CD4-positive, alpha-beta T cell treated with Interleukin-2 at 100 ng/mL for 4 hours (primary cell): ENCODE measurements around the gene AFF1.
A peak's percentile ranks its signal among the peaks of the same experiment; 100 is the strongest.
"Not testable (repeated sequence)": the region's sequence is repeated elsewhere in the genome, so short reads cannot be mapped to it uniquely, and the experiment has no call there.

ENCODE experiments used
- DNase-seq: peaks from one replicate; pipeline ENCODE4 v3.0.0-alpha.2; 2020; ENCODE audit warnings: low spot score

The AFF1 gene

GRCh38 chr4:87055311-87055710 is 120.5 kb downstream of the AFF1 start:
- DNase-seq = no peak

GRCh38 chr4:87056881-87057280 is 122.1 kb downstream of the AFF1 start:
- DNase-seq = no peak

- DNase-seq = no peak
Observed at GRCh38 chr4:87057835-87058355, 123.1 kb downstream of the AFF1 start.

- DNase-seq = peak; percentile 66
Observed at GRCh38 chr4:87058356-87059073, 123.7 kb downstream of the AFF1 start.

- peak; percentile 40 for DNase-seq
Observed at GRCh38 chr4:87060957-87061356, 126.1 kb downstream of the AFF1 start.

- DNase-seq = no peak
Observed at GRCh38 chr4:87065021-87065420, 130.2 kb downstream of the AFF1 start.

GRCh38 chr4:87066403-87067123 is 131.8 kb downstream of the AFF1 start:
- no peak for DNase-seq

- DNase-seq = no peak
Observed at GRCh38 chr4:87067124-87067885, 132.5 kb downstream of the AFF1 start.

GRCh38 chr4:87068583-87069021 is 133.8 kb downstream of the AFF1 start:
- no peak for DNase-seq

GRCh38 chr4:87069037-87069742 is 134.4 kb downstream of the AFF1 start:
- no peak for DNase-seq

- DNase-seq = no peak
Observed at GRCh38 chr4:87071401-87071800, 136.6 kb downstream of the AFF1 start.

GRCh38 chr4:87072545-87072944 is 137.7 kb downstream of the AFF1 start:
- not testable (repeated sequence) for DNase-seq

- peak; percentile 50 for DNase-seq
Observed at GRCh38 chr4:87073199-87074120, 138.6 kb downstream of the AFF1 start.

GRCh38 chr4:87074121-87074488 is 139.3 kb downstream of the AFF1 start:
- no peak for DNase-seq

- no peak for DNase-seq
Observed at GRCh38 chr4:87075876-87076275, 141.1 kb downstream of the AFF1 start.

GRCh38 chr4:87076690-87077358 is 142.0 kb downstream of the AFF1 start:
- DNase-seq = no peak

- no peak for DNase-seq
Observed at GRCh38 chr4:87077914-87078585, 143.2 kb downstream of the AFF1 start.

- no peak for DNase-seq
Observed at GRCh38 chr4:87078987-87079486, 144.2 kb downstream of the AFF1 start.

- no peak for DNase-seq
Observed at GRCh38 chr4:87079967-87080366, 145.2 kb downstream of the AFF1 start.

GRCh38 chr4:87080462-87080861 is 145.7 kb downstream of the AFF1 start:
- DNase-seq = no peak
